K562 (cell line): ENCODE data around the gene GYG2. TPM values are rescaled to one million over a fixed set of nuclear protein-coding genes. Genes with fewer than 3 reads are reported as not detected.

Experiments used
- ATAC-seq: fragments of 200-7000 bp; cut with Tn5 transposase; 3 replicates; pipeline ENCODE4 v1.9.1; 2020; ENCODE audit warnings: moderate library complexity
- BruUV-seq: library from RNA; stranded (reverse); fragments of 400-500 nt; replicated peaks from 2 replicates; lab custom pipeline; 2021; lab: Mats Ljungman, UMichigan
- CTCF ChIA-PET: fragments of 300-600 bp; formaldehyde crosslinking; extraction: SDS; loops from one replicate; lab custom pipeline; 2021; ENCODE audit warnings: low intra/inter-chr PET ratio; lab: Yijun Ruan, JAX
- POLR2A ChIA-PET: fragments of 300-600, 350-650 bp; sonication (Branson Sonifier 250); formaldehyde crosslinking; extraction: SDS; loops from one replicate; lab custom pipeline; 2021; ENCODE audit warnings: antibody characterized with exemption, inconsistent platforms; lab: Yijun Ruan, JAX
- DNase-seq, 4 experiments: peaks; one replicate each; pipeline versions ENCODE4 v3.0.0 to v3.0.0-alpha.2; 2011 to 2018; ENCODE audit warnings: low spot score in 3 of 4, mixed read lengths in 3 of 4; ENCODE audit errors: extremely low read depth in 1 of 4
- FAIRE-seq: peaks from 2 replicates; lab custom pipeline; 2011; peaks lifted over from hg19 to GRCh38; lab: Jason Lieb, UNC
- H2AFZ ChIP-seq: 2 replicates; pipeline ENCODE4 v1.6.0; 2011; ENCODE audit warnings: low read depth, low read length, control low read depth, inconsistent platforms
- H3K27ac ChIP-seq: fragments of 200-600 bp; 3 replicates; pipeline ENCODE4 v1.8.0; 2011; ENCODE audit warnings: low read depth, mild to moderate bottlenecking, control low read depth, inconsistent platforms, low read length, moderate library complexity, mixed read lengths; ENCODE audit errors: extremely low read depth
- H3K27me3 ChIP-seq, 2 experiments: fragments of 300-600 bp in 1 of 2; 2 replicates in 1 of 2; 3 replicates in 1 of 2; pipeline versions ENCODE4 v1.6.0 to v1.8.0; 2011; ENCODE audit warnings: inconsistent platforms in 2 of 2, low read length in 2 of 2, mild to moderate bottlenecking in 1 of 2, mixed read lengths in 1 of 2, moderate library complexity in 1 of 2; ENCODE audit not compliant: control insufficient read depth in 2 of 2, insufficient read depth in 2 of 2
- H3K36me3 ChIP-seq: fragments of 300-600 bp; 3 replicates; pipeline ENCODE4 v1.8.0; 2011; ENCODE audit warnings: mild to moderate bottlenecking, low read length, inconsistent platforms; ENCODE audit not compliant: control insufficient read depth, insufficient read depth
- H3K4me1 ChIP-seq, 2 experiments: fragments of 200-600 bp in 1 of 2; replicated peaks in 1 of 2; 2 replicates in 1 of 2; 3 replicates in 1 of 2; pipeline versions ENCODE4 v1.5.1 to v1.8.0; 2011; ENCODE audit warnings: inconsistent platforms in 2 of 2, low read length in 2 of 2, mild to moderate bottlenecking in 1 of 2, mixed read lengths in 1 of 2, moderate library complexity in 1 of 2; ENCODE audit not compliant: control insufficient read depth in 2 of 2, insufficient read depth in 2 of 2
- H3K4me2 ChIP-seq: 2 replicates; pipeline ENCODE4 v1.6.1; 2011; ENCODE audit warnings: low read length, control low read depth, inconsistent platforms, mixed read lengths; ENCODE audit not compliant: insufficient read depth
- H3K4me3 ChIP-seq: fragments of 200-600 bp; sonication (generic), shearing (Covaris generic); 2 replicates; pipeline ENCODE4 v1.5.1; 2016; ENCODE audit warnings: control low read depth, inconsistent platforms
- H3K79me2 ChIP-seq: fragments of 200-600 bp; 3 replicates; pipeline ENCODE4 v1.8.0; 2011; ENCODE audit warnings: low read length, inconsistent platforms; ENCODE audit not compliant: control insufficient read depth, insufficient read depth
- H3K9ac ChIP-seq, 2 experiments: 2 replicates each; pipeline versions ENCODE4 v1.6.0 to v1.6.1; 2011; ENCODE audit warnings: low read depth in 2 of 2, low read length in 2 of 2, control low read depth in 1 of 2, inconsistent platforms in 1 of 2, mild to moderate bottlenecking in 1 of 2, mixed read lengths in 1 of 2; ENCODE audit not compliant: insufficient read depth in 1 of 2
- H3K9me1 ChIP-seq: one replicate; pipeline ENCODE4 v1.6.0; 2011; ENCODE audit warnings: inconsistent platforms, mild to moderate bottlenecking, low read length, moderate library complexity; ENCODE audit not compliant: control insufficient read depth, insufficient read depth
- H3K9me3 ChIP-seq: replicated peaks from 2 replicates; pipeline ENCODE4 v1.5.1; 2011; ENCODE audit warnings: low read depth, low read length, inconsistent platforms; ENCODE audit not compliant: control insufficient read depth, insufficient read depth
- H4K20me1 ChIP-seq: replicated peaks from 2 replicates; pipeline ENCODE4 v1.6.1; 2011; ENCODE audit warnings: low read length, inconsistent platforms, mixed read lengths; ENCODE audit not compliant: control insufficient read depth, insufficient read depth
- COPS2 ChIP-seq: fragments of 450-650 bp; conservative IDR thresholded peaks from 2 replicates; pipeline ENCODE4 v1.6.1; 2016; ENCODE audit warnings: mild to moderate bottlenecking, moderate library complexity
- HLTF ChIP-seq: fragments of 450-650 bp; IDR thresholded peaks from 2 replicates; pipeline ENCODE4 v1.6.1; 2016
- PHF20 ChIP-seq: fragments of 450-650 bp; IDR thresholded peaks from 2 replicates; pipeline ENCODE4 v1.6.1; 2018; ENCODE audit not compliant: partially characterized antibody
- PTBP1 ChIP-seq: fragments of 200-400 bp; formaldehyde crosslinking; IDR thresholded peaks from 2 replicates; pipeline ENCODE4 v1.6.1; 2017; ENCODE audit warnings: low read depth, low read length
- SP2 ChIP-seq: IDR thresholded peaks from 2 replicates; pipeline ENCODE4 v1.6.1; 2011; ENCODE audit warnings: mild to moderate bottlenecking, low read depth, low read length, moderate library complexity; ENCODE audit not compliant: poor library complexity, severe bottlenecking; ENCODE audit errors: extremely low read depth
- ZNF174 ChIP-seq: fragments of 250-450 bp; sonication (Bioruptor Pico); IDR thresholded peaks from 2 replicates; pipeline ENCODE4 v1.4.0; 2020; ENCODE audit warnings: mild to moderate bottlenecking
- WGBS: fragments of 100-300 bp; shearing (Covaris generic); methylation state at CpG from one replicate; pipeline ENCODE4 v1.1.6; 2016; ENCODE audit warnings: low coverage, mixed read lengths; ENCODE audit not compliant: insufficient coverage; ENCODE audit errors: missing lambda C conversion rate; 5-methylcytosine and 5-hydroxymethylcytosine counted together
- in situ Hi-C: fragments of 300-500 bp; cut with MboI; formaldehyde crosslinking; loops from 4 replicates; pipeline ENCODE4 v1.15.0; 2018; ENCODE audit warnings: inconsistent platforms, mixed read lengths
- intact Hi-C: fragments of 100-400 bp; cut with micrococcal nuclease; formaldehyde crosslinking; loops from 2 replicates; pipeline ENCODE4 v1.14.2; 2022
- polyA plus RNA-seq, 8 experiments: library from polyadenylated mRNA; depleted of rRNA in 4 of 8; stranded (reverse) in 5 of 8; unstranded in 3 of 8; fragments of >200 nt; fragmentation: Nextera tagmentation in 2 of 8; fragmentation: Illumina TruSeq in 1 of 8; extraction: Ambion mirVana in 2 of 8; extraction: Trizol in 1 of 8; gene quantifications; 2 replicates each; pipeline versions ENCODE4 v1.2.1 to v1.2.3, GENCODE V29; 2011 to 2014; ENCODE audit warnings: inconsistent platforms in 1 of 8, missing spikeins in 1 of 8
- total RNA-seq, 7 experiments: library from RNA; depleted of rRNA in 6 of 7; stranded (reverse); fragments of >200 nt in 6 of 7; fragmentation: Illumina TruSeq in 2 of 7; extraction: Trizol in 2 of 7; gene quantifications; 2 replicates each; pipeline versions ENCODE4 v1.2.1 to v1.2.3, GENCODE V29; 2011 to 2021; ENCODE audit warnings: low replicate concordance in 1 of 7
- TF ChIP-seq, protein P1 (sequence below): conservative IDR thresholded peaks from 2 replicates; pipeline ENCODE4 v1.6.1; 2011; ENCODE audit warnings: low read depth, mild to moderate bottlenecking, low read length; ENCODE audit not compliant: control insufficient read depth
- TF ChIP-seq, protein P2 (sequence below): fragments of 450-650 bp; IDR thresholded peaks from 2 replicates; pipeline ENCODE4 v1.6.1; 2016; ENCODE audit warnings: low read depth, mild to moderate bottlenecking, moderate library complexity

The GYG2 gene
- total and polyA plus RNA-seq, 9 of the 15 experiments (the other 6 are each of a cell fraction or from before 2014, with no cell fraction given): 0.24 to 4.4 (median 2.9) TPM

DNA sequence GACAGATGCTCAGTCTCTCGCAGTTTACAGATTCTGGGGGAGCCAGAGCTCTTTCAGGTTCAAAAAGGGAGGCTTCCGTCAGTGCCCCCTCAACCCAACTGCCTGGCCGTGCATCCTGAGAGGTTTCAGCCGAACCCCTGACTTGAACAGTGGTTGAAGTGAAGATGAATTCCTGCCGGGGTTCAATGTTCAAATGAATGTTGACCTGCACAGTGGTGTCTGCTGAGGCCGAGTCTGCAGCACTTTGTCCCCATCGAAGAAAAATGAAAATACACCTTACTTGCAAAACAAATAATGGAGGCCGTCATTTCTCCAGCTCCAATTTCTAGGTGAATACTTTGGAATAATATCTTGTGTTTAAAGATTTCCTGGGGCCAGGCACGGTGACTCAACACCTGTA lies 33.7 kb downstream of the GYG2 start:
- Histone ChIP-seq H3K9ac (no peak overlapping the region), H3K9me3 (no peaks in the 10 kb centered on the region), H3K27ac (no peak overlapping the region), H2AFZ (no peak overlapping the region), H3K79me2 (no peaks in the 10 kb centered on the region), H3K4me2 (no peak overlapping the region), H3K4me3 (no peak overlapping the region), H3K36me3 (no peaks in the 10 kb centered on the region; the same call in 2 of the 3 replicates), H4K20me1 (no peaks in the 10 kb centered on the region), H3K4me1 (no peaks in the 10 kb centered on the region; a peak in 1 of 5 replicates), H3K27me3 (no peaks in the 10 kb centered on the region), H3K9me1 (no peaks in the 10 kb centered on the region)
- 34% methylated on average over 8 of the region's 9 CpGs for WGBS
- no peak for ATAC-seq
- no peak for DNase-seq
- intact Hi-C loops (no loop called here), in situ Hi-C loops (no loop called here)
- BruUV-seq: no TSS peak
- ChIA-PET CTCF (no interaction called here), POLR2A (interaction anchor here (0.6 kb wide), 1 partner anchor 99 kb away, joined by 3 read pairs; no protein-coding TSS in a partner anchor)
- FAIRE-seq: no peak
- TF ChIP-seq, protein P1, sequence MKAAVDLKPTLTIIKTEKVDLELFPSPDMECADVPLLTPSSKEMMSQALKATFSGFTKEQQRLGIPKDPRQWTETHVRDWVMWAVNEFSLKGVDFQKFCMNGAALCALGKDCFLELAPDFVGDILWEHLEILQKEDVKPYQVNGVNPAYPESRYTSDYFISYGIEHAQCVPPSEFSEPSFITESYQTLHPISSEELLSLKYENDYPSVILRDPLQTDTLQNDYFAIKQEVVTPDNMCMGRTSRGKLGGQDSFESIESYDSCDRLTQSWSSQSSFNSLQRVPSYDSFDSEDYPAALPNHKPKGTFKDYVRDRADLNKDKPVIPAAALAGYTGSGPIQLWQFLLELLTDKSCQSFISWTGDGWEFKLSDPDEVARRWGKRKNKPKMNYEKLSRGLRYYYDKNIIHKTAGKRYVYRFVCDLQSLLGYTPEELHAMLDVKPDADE: no peak
- TF ChIP-seq PTBP1: no peak
- TF ChIP-seq HLTF: no peak

DNA sequence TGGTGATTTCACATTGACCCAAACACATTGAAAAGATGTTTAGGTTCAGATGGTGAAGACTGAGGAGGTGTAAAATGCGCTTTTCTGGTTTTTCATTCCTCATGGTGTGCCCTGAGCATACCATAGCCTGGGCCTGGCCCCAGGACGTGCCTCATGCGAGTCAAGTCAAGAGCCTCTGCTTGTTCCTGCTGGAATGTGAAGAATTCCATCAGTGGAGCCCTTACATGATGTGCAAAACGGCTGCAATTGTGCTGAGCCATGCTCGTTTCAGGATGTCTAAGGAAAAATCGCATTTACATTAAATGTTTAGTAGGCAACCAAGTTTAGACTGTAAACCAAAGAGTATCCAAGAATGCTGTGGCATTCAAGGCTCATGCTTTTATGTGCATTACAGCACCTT lies 34.9 kb downstream of the GYG2 start:
- CTCF ChIA-PET: no interaction called here
- Histone ChIP-seq H3K9me3 (no peaks in the 10 kb centered on the region), H3K36me3 (no peaks in the 10 kb centered on the region; the same call in 2 of the 3 replicates), H3K4me2 (no peak overlapping the region), H3K27ac (no peak overlapping the region), H3K79me2 (no peaks in the 10 kb centered on the region), H3K4me3 (no peak overlapping the region), H3K9ac (no peak overlapping the region), H3K4me1 (no peaks in the 10 kb centered on the region; a peak in 1 of 5 replicates), H2AFZ (no peak overlapping the region), H3K9me1 (no peaks in the 10 kb centered on the region), H3K27me3 (no peaks in the 10 kb centered on the region), H4K20me1 (no peaks in the 10 kb centered on the region)
- POLR2A ChIA-PET: no interaction called here
- no TSS peak for BruUV-seq
- no peak for DNase-seq
- in situ Hi-C loops: no loop called here
- no peak for TF ChIP-seq COPS2
- no peak for TF ChIP-seq ZNF174 (CRISPR knock-in tag)
- TF ChIP-seq SP2: no peak
- TF ChIP-seq, protein P2, sequence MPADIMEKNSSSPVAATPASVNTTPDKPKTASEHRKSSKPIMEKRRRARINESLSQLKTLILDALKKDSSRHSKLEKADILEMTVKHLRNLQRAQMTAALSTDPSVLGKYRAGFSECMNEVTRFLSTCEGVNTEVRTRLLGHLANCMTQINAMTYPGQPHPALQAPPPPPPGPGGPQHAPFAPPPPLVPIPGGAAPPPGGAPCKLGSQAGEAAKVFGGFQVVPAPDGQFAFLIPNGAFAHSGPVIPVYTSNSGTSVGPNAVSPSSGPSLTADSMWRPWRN: no peak
- TF ChIP-seq PHF20: no peak
- WGBS: 63% methylated on average over 6 of the region's 6 CpGs
- no peak for ATAC-seq
- no peak for FAIRE-seq
- intact Hi-C loops: no loop called here
